ENCODE measurements around the gene MT1F.
A peak's percentile ranks its signal among the peaks of the same experiment; 100 is the strongest.
"Not testable (repeated sequence)": the region's sequence is repeated elsewhere in the genome, so short reads cannot be mapped to it uniquely, and the experiment has no call there.

The MT1F gene

DNA sequence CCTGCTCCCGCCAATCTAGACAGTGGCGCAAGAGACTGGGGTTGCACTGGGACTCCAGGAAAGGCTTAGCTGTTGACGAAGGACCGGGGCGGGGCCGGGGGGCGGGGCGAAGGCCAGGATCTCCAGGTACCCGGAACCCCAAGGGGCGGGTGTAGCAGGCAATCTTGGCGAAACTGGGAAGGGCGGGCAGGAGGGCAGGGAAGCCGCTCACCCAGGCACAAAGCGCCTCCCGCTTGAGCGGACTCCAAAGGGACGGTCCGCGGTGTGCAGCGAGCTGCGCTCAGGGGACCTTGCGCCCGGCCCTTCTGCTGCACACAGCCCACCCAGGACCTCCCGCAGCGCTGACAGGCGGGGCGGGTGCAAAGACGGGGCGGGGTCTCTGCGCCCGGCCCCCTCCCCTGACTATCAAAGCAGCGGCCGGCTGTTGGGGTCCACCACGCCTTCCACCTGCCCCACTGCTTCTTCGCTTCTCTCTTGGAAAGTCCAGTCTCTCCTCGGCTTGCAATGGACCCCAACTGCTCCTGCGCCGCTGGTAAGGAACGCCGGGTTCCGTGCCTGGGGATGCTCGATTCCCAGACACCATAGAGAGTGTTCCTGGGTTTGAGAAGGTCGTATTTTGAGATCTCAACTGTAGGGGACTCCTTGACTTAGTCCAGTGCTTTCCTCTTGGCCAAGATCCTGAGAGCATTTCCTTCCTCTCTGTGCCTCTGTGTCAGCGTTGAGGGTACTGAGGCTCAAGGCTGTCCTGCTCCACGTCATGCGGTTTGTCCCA lies at the start of gene MT1F:
TSS of gene MT1F (plus strand) at position 405 of the 772 bp plus-strand sequence. CDS start at position 505, 100 bp downstream.
- peak; percentile 39 for DNase-seq (ENCODE audit: low spot score)

DNA sequence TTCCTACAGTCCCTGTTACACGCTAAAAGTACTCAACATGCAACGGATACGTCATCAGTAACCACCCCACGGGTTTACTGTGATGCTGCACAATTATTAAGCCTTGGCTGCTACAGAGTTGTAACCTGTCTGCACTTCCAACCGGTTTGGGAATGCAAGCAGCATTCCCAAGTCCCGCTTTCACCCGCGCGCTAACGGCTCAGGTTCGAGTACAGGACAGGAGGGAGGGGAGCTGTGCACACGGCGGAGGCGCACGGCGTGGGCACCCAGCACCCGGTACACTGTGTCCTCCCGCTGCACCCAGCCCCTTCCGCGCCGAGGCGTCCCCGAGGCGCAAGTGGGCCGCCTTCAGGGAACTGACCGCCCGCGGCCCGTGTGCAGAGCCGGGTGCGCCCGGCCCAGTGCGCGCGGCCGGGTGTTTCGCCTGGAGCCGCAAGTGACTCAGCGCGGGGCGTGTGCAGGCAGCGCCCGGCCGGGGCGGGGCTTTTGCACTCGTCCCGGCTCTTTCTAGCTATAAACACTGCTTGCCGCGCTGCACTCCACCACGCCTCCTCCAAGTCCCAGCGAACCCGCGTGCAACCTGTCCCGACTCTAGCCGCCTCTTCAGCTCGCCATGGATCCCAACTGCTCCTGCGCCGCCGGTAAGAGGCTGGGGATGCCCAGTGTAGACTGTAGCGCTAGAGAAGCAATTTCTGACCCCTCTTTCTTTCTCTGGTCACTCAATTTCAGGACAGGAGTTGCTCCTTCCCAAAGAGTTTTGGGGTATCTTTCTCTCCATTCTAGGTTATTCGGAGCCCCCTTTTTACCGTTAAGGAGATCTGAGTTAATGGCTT lies 49.5 kb upstream of the MT1F start, which contains the start of gene MT2A:
TSS of gene MT2A (plus strand) at position 542 of the 833 bp plus-strand sequence. CDS start at position 614, 72 bp downstream.
- peak; percentile 93 for DNase-seq (ENCODE audit: low spot score)

DNA sequence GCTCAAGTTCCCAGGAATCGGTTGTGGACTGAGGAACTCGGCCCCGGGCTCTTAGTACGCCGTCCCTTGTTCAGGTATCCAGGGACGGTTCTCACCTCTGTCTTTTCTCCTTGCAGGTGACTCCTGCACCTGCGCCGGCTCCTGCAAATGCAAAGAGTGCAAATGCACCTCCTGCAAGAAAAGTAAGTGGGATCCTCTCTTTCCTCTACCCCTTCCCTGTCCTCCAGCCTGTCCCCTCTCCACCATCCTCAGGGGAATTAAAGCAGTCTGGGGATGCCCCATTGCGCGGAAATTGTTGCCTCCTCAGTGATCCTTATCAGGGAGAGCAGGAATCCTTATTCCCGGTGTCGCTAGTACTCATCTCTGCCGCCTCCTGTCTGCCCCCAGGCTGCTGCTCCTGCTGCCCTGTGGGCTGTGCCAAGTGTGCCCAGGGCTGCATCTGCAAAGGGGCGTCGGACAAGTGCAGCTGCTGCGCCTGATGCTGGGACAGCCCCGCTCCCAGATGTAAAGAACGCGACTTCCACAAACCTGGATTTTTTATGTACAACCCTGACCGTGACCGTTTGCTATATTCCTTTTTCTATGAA lies 48.8 kb upstream of the MT1F start:
- DNase-seq (ENCODE audit: low spot score), result no peak

DNA sequence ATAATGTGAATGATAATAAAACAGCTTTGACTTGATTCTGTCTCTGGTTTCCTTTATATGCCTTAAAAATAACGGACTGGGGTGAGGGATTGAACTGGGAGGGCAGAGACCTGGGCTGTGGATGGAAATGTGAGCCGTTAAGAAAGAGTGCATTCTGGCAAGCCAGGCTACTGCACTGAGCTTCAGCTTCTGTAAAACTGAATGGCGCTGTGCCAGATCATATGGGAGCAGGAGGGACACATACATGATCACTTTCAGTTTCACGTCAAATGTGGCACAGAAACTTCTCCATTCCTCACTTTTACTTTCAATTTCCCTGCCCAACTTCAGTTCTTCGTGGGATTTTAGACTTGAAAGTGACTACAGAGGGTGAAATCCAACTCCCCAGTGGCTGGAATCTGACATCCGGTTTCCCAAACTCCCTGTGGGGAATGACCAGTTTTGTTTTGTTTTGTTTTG lies 48.3 kb upstream of the MT1F start:
- DNase-seq (ENCODE audit: low spot score), result peak; percentile 67

DNA sequence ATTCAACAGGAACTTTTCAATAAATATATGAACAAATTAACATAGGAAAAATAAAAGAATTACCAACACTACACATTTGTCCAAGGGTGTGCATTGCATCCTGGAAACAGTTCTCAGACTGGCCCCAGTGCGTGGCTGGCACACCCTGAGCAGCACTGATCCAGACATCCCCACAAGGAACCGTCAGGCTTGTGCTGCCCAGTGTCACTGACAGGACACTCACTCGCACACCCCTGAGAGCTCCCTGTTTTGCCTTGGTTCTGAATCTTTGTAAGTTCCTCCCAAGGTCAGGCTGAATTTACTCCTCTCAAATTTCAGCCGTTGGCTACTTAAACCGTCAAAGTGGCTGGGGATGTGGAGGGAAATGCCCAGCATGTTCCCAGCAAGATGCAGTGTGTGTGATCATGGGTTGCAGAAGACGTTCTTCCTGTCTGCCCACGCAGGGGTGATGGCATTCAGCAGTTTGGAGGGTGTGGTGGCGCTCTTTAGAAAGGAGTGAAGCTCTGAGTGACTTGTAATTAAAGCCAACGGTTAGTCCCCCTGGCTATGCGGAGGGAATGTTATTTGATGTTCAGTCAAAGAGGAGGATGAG lies 47.6 kb upstream of the MT1F start:
- DNase-seq (ENCODE audit: low spot score), result no peak

DNA sequence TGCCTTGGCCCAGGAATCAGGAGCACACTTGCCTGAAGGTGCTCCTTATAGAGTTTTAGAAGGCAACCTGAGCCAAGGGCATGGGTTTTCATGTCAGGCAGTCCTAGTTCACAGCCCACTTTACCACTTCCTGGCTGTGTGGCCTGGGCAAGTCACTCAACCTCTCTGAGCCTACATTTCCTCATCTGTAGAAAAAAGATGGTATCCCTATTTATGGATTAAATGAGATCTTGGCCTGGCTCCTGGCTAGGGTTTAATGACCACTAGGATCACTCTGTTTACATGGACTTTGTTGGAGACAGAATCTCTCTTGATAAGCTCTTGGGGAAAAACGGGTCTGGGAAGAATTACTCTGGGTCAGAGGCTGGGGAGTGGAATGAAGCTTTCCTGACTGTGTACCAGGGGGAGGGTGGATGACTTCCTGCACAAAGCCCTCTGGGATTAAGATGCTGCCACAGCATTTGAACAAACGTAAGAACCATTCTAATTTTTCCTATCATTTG lies 47.1 kb upstream of the MT1F start:
- DNase-seq (ENCODE audit: low spot score), result no peak

DNA sequence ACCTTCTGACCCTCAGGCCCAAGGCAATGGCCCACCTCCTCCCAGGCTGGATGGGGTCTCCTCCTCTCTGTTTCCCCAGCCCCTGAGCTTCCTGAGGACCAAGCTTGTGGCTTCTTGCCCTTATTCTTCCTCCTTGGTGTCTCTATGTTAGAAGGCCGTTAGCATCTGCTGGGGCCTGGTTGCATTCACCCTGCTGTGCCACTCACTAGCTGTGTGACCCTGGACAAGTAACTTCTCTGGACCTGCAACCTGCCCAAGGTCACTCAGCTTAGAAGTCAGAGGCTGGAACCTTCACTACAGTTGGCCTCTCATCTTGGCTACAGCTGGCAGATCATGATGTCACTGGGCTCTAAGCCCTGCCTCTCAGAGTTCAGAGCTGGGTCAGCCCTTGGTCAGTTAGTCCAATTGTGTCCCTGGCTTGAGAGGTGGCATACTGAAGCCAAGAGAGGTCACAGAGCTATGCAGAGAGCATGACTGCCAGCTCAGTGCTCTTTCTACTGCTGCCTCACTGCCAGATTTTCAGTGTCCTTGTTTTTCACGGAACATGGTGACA lies 46.4 kb upstream of the MT1F start:
- peak; percentile 55 for DNase-seq (ENCODE audit: low spot score)

DNA sequence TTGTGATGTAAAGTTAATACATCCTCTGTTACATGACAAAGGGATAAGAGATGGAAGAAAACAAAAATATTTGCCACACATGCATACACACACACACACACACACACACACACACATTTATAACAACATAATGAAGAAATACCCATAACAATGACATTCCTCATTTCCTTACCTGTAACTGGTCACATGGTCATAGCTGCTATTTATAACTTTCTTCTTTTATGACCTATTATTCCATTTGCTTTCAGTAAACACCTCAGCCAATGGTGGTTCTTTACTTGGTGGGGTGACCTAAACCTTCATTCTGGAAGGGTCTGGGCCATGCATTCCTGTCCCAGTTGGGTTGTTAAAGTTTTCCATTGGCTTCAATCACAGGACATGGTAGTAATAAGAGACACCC lies 44.1 kb upstream of the MT1F start:
- DNase-seq (ENCODE audit: low spot score), result no peak

DNA sequence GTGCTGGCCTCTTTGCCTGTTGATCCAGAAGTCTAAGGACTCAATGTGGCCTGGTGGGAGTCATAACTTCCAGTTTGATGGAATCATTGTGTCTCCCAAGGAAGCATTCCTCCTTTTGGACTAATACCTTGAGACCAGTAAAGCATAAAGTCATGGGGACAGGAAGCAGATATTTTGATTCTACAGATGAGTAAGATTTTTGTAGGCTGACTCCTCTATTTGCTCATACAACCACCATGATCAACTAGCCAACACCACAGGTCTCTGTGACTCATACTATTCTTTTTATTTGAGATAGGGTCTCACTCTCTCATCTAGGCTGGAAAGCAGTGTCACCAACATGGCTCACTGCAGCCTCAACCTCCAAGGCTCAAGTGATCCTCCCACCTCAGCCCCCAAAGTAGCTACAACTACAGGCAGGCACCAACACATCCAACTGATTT lies 43.2 kb upstream of the MT1F start:
- peak; percentile 65 for DNase-seq (ENCODE audit: low spot score)

DNA sequence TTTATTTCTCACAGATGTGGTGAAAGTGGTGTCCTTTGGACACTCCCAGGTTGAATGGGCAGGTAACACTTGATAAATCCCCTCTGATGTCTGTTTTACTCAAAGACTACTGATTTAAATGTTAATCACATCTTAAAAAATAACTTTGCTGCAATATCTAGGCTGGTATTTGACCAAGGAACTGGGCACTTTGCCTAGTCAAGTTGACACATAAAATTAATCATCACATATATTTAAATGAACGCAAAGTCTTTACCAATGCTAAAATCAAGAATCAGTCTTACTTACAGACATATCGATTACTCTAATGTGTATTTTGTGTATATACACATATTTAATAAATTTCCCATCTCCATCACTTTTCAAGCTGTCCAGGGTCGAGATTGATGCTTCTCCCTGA lies 42.4 kb upstream of the MT1F start:
- no peak for DNase-seq (ENCODE audit: low spot score)

DNA sequence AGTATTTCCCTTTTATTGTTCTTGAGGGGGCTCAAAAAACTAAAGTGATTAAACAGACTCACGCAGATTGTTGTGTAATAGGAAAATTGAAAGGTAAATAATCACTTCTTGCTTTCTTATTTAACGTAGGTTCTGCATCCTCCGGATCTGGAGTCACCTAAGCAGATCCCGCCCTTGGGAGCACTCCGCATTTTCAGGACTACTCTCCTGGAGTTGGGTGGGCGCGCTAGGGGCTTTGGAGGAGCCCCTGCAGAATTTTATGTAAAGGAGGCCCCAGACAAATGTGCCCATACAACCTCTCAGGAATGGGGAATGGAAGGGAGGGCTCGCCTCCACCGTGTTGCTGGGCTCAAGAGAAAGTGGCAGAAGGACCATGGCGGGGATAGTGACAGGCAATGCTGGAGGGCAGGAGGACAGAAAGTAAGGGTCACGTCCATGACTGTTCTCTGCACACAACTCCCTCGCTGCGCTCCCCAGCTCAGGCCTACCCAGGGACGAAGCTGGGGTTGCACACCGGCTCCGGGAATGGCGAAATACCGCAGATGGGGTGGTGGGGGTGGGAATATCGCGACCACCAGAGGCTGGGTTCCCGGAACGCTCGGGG lies 41.0 kb upstream of the MT1F start:
- DNase-seq (ENCODE audit: low spot score), result no peak

DNA sequence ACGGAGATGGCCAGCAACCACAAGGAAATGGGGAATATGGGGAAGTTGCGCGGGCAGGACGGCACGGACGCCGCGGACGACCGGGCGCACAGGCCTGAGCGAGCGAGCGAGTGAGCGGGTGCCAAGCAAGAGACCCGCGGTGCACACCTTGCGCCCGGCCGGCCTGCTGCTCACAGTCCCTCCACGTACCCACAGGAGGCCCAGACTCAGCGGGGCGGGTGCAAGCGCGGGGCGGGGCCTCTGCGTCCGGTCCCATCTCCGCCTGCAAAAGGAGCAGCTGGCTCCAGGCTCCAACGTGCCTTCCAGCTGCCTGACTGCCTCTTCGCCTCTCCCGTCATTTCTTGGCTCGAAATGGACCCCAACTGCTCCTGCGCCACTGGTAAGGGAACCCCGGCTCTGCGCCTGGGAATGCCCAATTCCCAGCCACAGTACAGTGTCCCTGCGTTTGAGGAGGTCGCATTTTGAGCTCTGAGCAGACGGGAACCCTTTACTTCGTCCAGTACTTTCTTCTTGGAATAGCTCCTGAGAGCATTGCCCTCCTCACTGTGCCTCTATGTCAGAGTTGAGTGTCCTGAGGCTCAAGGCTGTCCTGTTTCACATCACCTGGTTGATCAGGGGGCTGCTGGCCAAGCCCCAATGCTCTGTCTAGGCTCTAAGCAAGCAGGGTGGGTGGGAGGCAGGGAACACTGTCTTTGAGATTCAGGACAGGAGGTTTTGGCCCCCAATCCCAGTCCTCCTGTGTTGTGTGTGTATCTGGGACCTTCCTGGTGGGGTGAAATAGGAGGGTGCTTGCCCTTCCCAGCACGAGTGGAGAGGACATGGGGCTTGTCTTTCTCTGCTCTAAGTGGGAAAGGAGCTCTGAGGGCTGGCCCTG lies 40.3 kb upstream of the MT1F start:
- DNase-seq (ENCODE audit: low spot score), result peak; percentile 74

DNA sequence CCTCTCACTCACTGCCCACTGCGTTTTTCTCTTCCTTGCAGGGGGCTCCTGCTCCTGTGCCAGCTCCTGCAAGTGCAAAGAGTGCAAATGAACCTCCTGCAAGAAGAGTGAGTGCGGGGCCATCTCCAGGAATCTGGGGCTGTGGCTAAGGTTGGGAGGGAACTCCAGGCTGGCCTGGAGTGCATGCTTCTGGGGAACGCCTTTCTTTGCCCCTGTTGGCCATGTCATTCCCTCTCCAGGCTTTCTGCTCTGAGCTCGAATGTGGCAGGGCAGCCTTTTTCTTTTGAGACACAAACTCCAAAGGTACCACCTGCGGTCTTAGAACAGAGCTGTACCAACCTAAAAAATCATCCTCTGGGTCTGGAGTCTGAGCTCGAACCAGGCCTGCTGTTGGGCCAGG lies 39.6 kb upstream of the MT1F start:
- no peak for DNase-seq (ENCODE audit: low spot score)

DNA sequence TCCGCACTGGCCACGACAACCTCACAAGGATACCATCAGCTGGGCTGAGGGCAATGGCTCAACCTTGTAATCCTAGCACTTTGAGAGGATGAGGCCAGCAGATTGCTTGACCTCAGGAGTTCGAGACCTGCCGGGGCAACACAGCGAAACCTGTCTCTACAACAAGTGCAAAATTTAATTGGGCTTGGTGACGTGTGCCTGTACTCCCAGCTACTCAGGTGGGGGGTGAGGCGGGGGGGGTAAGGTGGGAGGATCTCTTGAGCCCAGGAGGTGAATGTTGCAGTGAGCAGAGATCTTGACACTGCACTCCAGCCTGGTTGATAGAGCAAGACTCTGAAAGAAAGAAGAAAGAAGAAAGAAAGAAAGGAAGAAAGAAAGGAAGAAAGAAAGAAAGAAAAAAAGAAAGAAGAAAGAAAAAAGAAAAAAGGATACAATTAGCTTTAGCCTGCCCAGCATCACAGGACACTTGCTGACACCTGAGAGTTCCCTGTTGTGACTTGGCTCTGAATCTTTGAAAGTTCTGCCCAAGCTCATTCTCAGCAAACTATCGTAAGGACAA lies 37.3 kb upstream of the MT1F start:
- DNase-seq (ENCODE audit: low spot score), result no peak

DNA sequence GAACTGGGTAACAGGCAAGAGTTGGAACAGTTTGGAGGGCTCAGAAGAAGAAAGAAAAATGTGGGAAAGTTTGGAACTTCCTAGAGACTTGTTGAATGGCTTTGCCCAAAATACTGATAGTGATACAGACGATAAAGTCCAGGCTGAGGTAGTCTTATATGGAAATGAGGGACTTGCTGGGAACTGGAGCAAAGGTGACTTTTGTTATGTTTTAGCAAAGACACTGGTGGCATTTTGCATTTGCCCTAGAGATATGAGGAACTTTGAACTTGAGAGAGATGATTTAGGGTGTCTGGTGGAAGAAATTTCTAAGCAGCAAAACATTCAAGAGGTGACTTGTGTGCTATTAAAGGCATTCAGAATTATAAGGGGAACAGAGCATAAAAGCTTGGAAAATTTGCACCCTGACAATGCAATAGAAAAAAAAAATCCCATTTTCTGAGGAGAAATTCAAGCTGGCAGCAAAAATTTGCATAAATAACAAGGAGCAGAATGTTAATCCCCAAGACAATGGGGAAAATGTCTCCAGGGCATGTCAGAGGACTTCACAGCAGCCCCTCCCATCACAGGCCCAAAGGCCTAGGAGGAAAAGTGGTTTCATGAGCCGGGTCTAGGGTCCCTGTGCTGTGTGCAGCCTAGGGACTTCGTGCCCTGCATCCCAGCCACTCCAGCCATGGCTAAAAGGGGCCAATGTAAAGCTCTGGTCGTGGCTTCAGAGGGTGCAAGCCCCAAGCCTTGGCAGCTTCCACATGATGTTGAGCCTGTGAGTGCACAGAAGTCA lies 35.9 kb upstream of the MT1F start:
- not testable (repeated sequence) for DNase-seq (ENCODE audit: low spot score)

DNA sequence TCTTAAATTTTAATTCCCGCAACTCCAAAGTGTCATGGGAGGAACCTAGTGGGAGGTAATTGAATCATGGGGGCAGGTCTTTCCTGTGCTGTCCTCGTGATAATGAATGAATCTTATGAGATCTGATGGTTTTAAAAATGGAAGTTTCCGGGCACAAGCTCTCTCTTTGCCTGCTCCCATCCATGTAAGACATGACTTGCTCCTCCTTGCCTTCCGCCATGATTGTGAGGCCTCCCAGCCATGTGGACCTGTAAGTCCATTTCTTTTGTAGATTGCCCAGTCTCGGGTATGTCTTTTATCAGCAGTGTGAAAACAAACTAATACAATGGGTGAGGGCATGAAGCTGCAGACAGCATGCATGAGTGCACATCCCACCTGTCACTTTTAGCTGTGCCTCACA lies 34.6 kb upstream of the MT1F start:
- DNase-seq (ENCODE audit: low spot score), result not testable (repeated sequence)

DNA sequence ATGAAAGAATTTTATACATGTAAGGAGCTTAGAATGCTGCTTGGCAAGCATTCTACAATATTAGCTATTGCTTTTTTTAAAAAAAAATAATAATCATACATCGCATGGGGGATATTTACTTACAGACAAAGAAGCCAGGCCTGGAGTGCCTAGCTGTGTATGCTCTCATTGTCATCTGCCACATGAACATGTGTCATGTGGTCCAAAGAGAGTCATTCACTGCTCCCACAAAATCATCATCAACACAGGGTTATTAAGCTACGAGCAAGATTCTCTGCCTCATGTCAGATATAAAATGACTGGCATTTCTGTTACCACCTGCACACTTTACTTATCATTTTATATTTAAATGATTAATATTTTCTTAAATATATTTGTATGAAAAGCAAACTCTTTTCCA lies 34.1 kb upstream of the MT1F start:
- DNase-seq (ENCODE audit: low spot score), result no peak

DNA sequence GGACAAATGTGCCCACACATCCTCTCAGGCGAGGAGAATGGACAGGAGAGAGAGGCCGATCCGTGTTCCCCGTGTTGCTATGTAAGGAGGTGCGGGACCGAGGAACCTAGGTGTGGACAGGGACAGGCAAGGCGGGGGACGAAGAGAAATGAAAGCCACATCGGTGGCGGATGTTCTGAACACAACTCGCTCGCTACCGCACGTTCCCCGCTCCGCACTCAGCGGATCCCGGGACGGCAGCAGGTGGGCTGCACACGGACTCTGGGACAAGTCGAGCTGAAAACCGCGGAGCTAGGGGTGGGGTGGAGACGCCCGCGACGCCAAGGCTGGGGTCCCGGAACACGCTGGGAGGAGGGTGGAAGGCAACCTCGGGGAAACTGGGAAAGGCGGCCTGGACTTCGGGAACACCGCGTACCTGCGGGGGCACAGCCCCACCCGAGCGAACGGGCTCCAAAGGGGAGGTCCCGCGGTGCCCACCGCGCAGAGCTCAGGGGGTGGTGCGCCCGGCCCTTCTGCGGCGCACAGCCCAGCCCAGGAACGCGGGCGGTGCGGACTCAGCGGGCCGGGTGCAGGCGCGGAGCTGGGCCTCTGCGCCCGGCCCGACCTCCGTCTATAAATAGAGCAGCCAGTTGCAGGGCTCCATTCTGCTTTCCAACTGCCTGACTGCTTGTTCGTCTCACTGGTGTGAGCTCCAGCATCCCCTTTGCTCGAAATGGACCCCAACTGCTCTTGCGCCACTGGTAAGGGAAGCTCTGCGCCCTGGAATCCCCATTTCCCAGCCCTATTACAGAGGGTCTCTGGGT lies 32.4 kb upstream of the MT1F start, which contains the start of gene MT1E:
TSS of gene MT1E (plus strand) at position 642 of the 803 bp plus-strand sequence. CDS start at position 713, 71 bp downstream.
- peak; percentile 91 for DNase-seq (ENCODE audit: low spot score)

Measured in AG08396 (cell line).